Vagina (tissue), 2 donors: ENCODE results near the gene PDE9A. TPM values are rescaled to one million over a fixed set of nuclear protein-coding genes. Genes with fewer than 3 reads are reported as not detected.

Experiments used
- DNase-seq, 2 donors: peaks; one replicate each; pipeline ENCODE4 v3.0.0-alpha.2; 2017; ENCODE audit errors: extremely low spot score in 2 of 2
- H3K27ac ChIP-seq: fragments of 200-600 bp; sonication (generic); one replicate; pipeline ENCODE4 v1.5.1; 2019
- H3K27me3 ChIP-seq: fragments of 200-600 bp; sonication (generic); one replicate; pipeline ENCODE4 v1.5.1; 2019
- H3K36me3 ChIP-seq, 2 donors: fragments of 200-600 bp; sonication (generic); one replicate each; pipeline ENCODE4 v1.5.1; 2017 to 2019
- H3K4me1 ChIP-seq: fragments of 200-600 bp; sonication (generic); one replicate; pipeline ENCODE4 v1.5.1; 2019
- H3K4me3 ChIP-seq, 2 donors: fragments of 200-600 bp; sonication (generic); 1 replicate in 1 of 2; 2 replicates in 1 of 2; pipeline ENCODE4 v1.5.1; 2016 to 2019
- H3K9me3 ChIP-seq: fragments of 200-600 bp; sonication (generic); one replicate; pipeline ENCODE4 v1.5.1; 2019
- POLR2A ChIP-seq, 2 donors: fragments of 450-650 bp; IDR thresholded peaks; one replicate each; pipeline ENCODE4 v1.6.1; 2017; ENCODE audit warnings: antibody characterized with exemption in 2 of 2, mild to moderate bottlenecking in 2 of 2, moderate library complexity in 2 of 2
- POLR2AphosphoS5 ChIP-seq, 2 donors: sonication (generic); formaldehyde crosslinking; IDR thresholded peaks; one replicate each; pipeline ENCODE4 v1.9.0; 2017; ENCODE audit warnings: antibody characterized with exemption in 2 of 2, mild to moderate bottlenecking in 2 of 2, low read depth in 1 of 2; ENCODE audit not compliant: insufficient read depth in 1 of 2
- intact Hi-C: fragments of 100-400 bp; cut with DNase I; formaldehyde crosslinking; loops from one replicate; pipeline ENCODE4 v1.15.1; 2023
- total RNA-seq: library from RNA; depleted of rRNA; stranded (reverse); fragments of >200 nt; gene quantifications from one replicate; pipeline ENCODE4 v1.2.3, GENCODE V29; 2016
- TF ChIP-seq, protein P1 (sequence below), 3 experiments: fragments of 450-650 bp in 2 of 3; fragments of 200-600 bp in 1 of 3; sonication (generic) in 1 of 3; IDR thresholded peaks; one replicate each; pipeline ENCODE4 v1.5.1; 2017 to 2019; ENCODE audit warnings: antibody characterized with exemption in 3 of 3, mild to moderate bottlenecking in 2 of 3, moderate library complexity in 2 of 3

Gene PDE9A
- total RNA-seq, 1 donor from 2014 or later = 9.6 TPM

DNA sequence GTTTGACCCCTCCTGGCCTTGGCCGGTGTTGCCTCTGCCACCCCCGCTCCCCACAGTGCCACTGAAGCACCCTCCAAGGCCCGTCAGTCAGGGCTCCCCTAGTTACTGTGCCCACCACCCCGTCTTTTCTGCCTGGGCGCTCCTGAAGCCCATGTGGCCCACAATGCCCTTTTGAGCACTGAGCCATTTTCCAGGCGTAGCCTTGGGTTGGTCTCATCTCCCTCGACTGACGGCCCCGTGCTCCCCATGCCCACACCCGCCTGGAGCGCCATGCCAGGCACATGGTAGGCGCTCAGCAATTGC lies 118.0 kb downstream of the PDE9A start:
- DNase-seq = no peak
- TF ChIP-seq POLR2A (IDR thresholded peaks at IDR 0.05) (no peak), POLR2AphosphoS5 (IDR thresholded peaks at IDR 0.05; ENCODE audit: insufficient read depth in 1 of 2, low read depth in 1 of 2) (no peak)
- TF ChIP-seq, protein P1, sequence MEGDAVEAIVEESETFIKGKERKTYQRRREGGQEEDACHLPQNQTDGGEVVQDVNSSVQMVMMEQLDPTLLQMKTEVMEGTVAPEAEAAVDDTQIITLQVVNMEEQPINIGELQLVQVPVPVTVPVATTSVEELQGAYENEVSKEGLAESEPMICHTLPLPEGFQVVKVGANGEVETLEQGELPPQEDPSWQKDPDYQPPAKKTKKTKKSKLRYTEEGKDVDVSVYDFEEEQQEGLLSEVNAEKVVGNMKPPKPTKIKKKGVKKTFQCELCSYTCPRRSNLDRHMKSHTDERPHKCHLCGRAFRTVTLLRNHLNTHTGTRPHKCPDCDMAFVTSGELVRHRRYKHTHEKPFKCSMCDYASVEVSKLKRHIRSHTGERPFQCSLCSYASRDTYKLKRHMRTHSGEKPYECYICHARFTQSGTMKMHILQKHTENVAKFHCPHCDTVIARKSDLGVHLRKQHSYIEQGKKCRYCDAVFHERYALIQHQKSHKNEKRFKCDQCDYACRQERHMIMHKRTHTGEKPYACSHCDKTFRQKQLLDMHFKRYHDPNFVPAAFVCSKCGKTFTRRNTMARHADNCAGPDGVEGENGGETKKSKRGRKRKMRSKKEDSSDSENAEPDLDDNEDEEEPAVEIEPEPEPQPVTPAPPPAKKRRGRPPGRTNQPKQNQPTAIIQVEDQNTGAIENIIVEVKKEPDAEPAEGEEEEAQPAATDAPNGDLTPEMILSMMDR (IDR thresholded peaks at IDR 0.05) = no peak
- Histone ChIP-seq H3K4me3 (no peak overlapping the region), H3K36me3 (peaks cover 0 to 19% of the 10 kb centered on the region in 2 donors), H3K27me3 (no peaks in the 10 kb centered on the region), H3K9me3 (no peaks in the 10 kb centered on the region), H3K4me1 (no peaks in the 10 kb centered on the region), H3K27ac (no peak overlapping the region)
- intact Hi-C loops = no loop called here

- Histone ChIP-seq H3K36me3 (peaks cover 0 to 6% of the 10 kb centered on the region in 2 donors), H3K27ac (no peak overlapping the region), H3K9me3 (no peaks in the 10 kb centered on the region), H3K4me1 (no peaks in the 10 kb centered on the region), H3K27me3 (no peaks in the 10 kb centered on the region), H3K4me3 (no peak overlapping the region)
- TF ChIP-seq, protein P1 (IDR thresholded peaks at IDR 0.05) = no peak
- TF ChIP-seq POLR2AphosphoS5 (IDR thresholded peaks at IDR 0.05; ENCODE audit: insufficient read depth in 1 of 2, low read depth in 1 of 2) (no peak), POLR2A (IDR thresholded peaks at IDR 0.05) (no peak)
- no peak for DNase-seq
- intact Hi-C loops = no loop called here
Observed at GRCh38 chr21:42775123-42775522, 121.7 kb downstream of the PDE9A start.

DNA sequence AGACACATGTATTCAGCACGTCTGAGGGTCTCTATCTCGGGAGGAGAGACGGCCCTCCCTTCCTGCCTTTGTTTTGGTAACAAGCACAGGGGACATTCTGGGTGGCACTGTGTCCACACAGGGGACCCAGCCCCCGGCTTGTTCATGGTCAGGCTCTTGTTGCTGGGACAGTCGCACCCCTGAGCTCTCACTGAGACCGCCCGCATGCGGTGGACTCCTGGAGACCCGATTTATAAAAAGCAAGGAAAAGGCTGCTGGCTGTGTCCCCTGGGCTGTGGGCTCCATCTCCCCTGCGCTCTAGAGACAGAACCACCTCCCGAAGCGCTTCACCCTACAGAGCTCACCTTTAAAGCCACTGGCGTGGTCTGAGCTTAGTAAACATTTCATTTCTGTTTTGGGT lies 122.5 kb downstream of the PDE9A start:
- Histone ChIP-seq H3K4me1 (peaks cover 2% of the 10 kb centered on the region), H3K27ac (no peak overlapping the region), H3K36me3 (peaks cover 0 to under 1% of the 10 kb centered on the region in 2 donors), H3K4me3 (no peak overlapping the region), H3K27me3 (no peaks in the 10 kb centered on the region), H3K9me3 (no peaks in the 10 kb centered on the region)
- TF ChIP-seq POLR2A (IDR thresholded peaks at IDR 0.05) (no peak), POLR2AphosphoS5 (IDR thresholded peaks at IDR 0.05; ENCODE audit: insufficient read depth in 1 of 2, low read depth in 1 of 2) (no peak)
- TF ChIP-seq, protein P1 (IDR thresholded peaks at IDR 0.05) = no peak
- intact Hi-C loops = no loop called here
- DNase-seq = no peak

DNA sequence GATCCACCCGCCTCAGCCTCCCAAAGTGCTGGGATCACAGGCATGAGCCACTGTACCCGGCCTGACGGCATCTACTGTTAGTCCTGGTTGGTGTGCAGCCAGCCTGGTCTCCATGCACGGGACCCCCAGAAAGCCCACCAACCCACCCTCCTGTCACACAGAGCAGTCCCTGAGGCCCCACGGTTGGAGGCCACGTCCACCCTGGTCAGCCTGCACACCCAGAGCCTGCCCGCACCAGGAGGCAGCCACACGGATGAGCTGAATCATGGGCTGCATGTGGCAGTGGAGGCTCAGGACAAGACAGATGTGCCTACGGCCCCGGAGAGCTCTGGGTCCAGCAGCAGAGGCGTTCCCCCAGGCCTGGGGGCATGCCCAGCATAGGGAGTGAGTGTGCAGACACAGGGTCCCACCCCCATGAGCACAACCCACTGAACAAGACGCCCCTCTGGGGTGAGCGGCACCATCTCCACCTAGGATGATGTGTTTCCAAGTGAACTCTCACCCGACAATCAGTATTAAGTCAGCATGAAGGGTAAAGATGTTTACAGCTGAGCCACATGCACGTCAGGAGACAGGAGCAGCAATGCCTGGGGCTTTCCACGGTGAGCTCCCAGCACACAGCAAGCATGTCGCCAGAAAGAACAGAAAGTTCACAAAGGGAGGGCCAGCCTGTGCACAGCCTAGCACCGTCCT lies 123.8 kb downstream of the PDE9A start:
- Histone ChIP-seq H3K4me3 (no peak overlapping the region), H3K4me1 (peaks cover 11% of the 10 kb centered on the region), H3K27me3 (no peaks in the 10 kb centered on the region), H3K9me3 (no peaks in the 10 kb centered on the region), H3K36me3 (no peaks in the 10 kb centered on the region), H3K27ac (no peak overlapping the region)
- no peak for DNase-seq
- intact Hi-C loops = no loop called here
- TF ChIP-seq POLR2A (IDR thresholded peaks at IDR 0.05) = no peak
- no peak for TF ChIP-seq POLR2AphosphoS5 (IDR thresholded peaks at IDR 0.05; ENCODE audit: insufficient read depth in 1 of 2, low read depth in 1 of 2)
- TF ChIP-seq, protein P1 (IDR thresholded peaks at IDR 0.05) = no peak

DNA sequence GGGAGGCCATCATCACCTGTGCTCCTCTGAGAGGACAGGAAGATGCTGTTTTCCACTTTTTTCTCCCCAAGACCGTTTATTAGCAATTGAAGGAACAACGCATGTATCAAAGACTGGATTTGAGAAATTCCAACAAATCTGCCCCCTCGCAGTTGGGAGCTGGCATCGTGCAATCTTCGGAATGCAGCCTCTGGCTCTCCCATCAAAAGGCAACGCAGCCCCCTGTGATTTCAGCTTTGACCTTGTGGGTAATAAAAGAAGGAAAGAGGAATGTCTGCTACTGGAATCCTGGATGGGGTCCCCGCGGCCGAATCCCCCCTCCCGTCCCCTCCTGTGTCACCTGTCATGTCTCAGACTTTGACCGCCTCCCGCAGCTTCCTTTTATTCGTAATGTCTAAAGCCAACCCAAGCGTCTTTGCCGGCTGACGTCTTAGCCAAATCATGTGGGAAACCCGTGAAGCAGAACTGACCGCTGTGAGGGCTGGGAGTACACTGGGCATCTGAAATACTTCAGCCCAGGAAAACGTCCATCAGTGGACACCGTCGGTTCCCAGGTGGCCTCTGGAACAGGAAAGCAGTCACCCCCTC lies 124.4 kb downstream of the PDE9A start:
- DNase-seq = no peak
- Histone ChIP-seq H3K4me3 (no peak overlapping the region), H3K9me3 (no peaks in the 10 kb centered on the region), H3K36me3 (no peaks in the 10 kb centered on the region), H3K4me1 (peaks cover 11% of the 10 kb centered on the region), H3K27ac (no peak overlapping the region), H3K27me3 (no peaks in the 10 kb centered on the region)
- intact Hi-C loops = no loop called here
- TF ChIP-seq POLR2AphosphoS5 (IDR thresholded peaks at IDR 0.05; ENCODE audit: insufficient read depth in 1 of 2, low read depth in 1 of 2) (no peak), POLR2A (IDR thresholded peaks at IDR 0.05) (no peak)
- TF ChIP-seq, protein P1 (IDR thresholded peaks at IDR 0.05) = no peak
